GM23248 (cell line): ENCODE data around the gene PIK3R5. TPM values are rescaled to one million over a fixed set of nuclear protein-coding genes. Genes with fewer than 3 reads are reported as not detected.

Experiments
- DNase-seq: peaks from one replicate; pipeline ENCODE4 v3.0.0-alpha.2; 2015
- H2AFZ ChIP-seq: fragments of 200-600 bp; sonication (generic); 2 replicates; pipeline ENCODE4 v1.6.1; 2016; ENCODE audit warnings: antibody characterized with exemption
- H3F3A ChIP-seq: fragments of 200-600 bp; sonication (generic); 2 replicates; pipeline ENCODE4 v1.6.1; 2016; ENCODE audit warnings: mild to moderate bottlenecking, antibody characterized with exemption, mixed run types; ENCODE audit not compliant: insufficient read depth
- H3K27ac ChIP-seq: fragments of 200-600 bp; sonication (generic); 2 replicates; pipeline ENCODE4 v1.5.1; 2016; ENCODE audit warnings: mild to moderate bottlenecking
- H3K27me3 ChIP-seq: fragments of 200-600 bp; sonication (generic); replicated peaks from 2 replicates; pipeline ENCODE4 v1.6.1; 2016; ENCODE audit warnings: mild to moderate bottlenecking; ENCODE audit not compliant: insufficient read depth
- H3K36me3 ChIP-seq: fragments of 200-600 bp; sonication (generic); 2 replicates; pipeline ENCODE4 v1.6.1; 2016; ENCODE audit warnings: low read depth, mild to moderate bottlenecking
- H3K4me1 ChIP-seq: fragments of 200-600 bp; sonication (generic); 2 replicates; pipeline ENCODE4 v1.6.1; 2016; ENCODE audit warnings: mild to moderate bottlenecking; ENCODE audit not compliant: insufficient read depth
- H3K4me2 ChIP-seq: fragments of 200-600 bp; sonication (generic); one replicate; pipeline ENCODE4 v1.6.1; 2016; ENCODE audit warnings: mild to moderate bottlenecking; ENCODE audit not compliant: unreplicated experiment
- H3K4me3 ChIP-seq: fragments of 200-600 bp; sonication (generic); 2 replicates; pipeline ENCODE4 v1.5.1; 2016; ENCODE audit warnings: mild to moderate bottlenecking
- H3K79me2 ChIP-seq: fragments of 200-600 bp; sonication (generic); 2 replicates; pipeline ENCODE4 v1.6.1; 2016; ENCODE audit warnings: mild to moderate bottlenecking; ENCODE audit not compliant: insufficient read depth
- H3K9ac ChIP-seq: fragments of 200-600 bp; sonication (generic); 2 replicates; pipeline ENCODE4 v1.6.1; 2016; ENCODE audit warnings: mild to moderate bottlenecking
- H3K9me2 ChIP-seq: fragments of 200-600 bp; sonication (generic); 2 replicates; pipeline ENCODE4 v1.6.1; 2016; ENCODE audit warnings: mixed run types, mild to moderate bottlenecking, moderate library complexity; ENCODE audit not compliant: insufficient read depth
- H3K9me3 ChIP-seq: fragments of 200-600 bp; sonication (generic); one replicate; pipeline ENCODE4 v1.6.1; 2017; ENCODE audit warnings: low read depth
- H4K20me1 ChIP-seq: fragments of 200-600 bp; sonication (generic); 2 replicates; pipeline ENCODE4 v1.6.0; 2016; ENCODE audit not compliant: insufficient read depth
- EZH2 ChIP-seq: fragments of 200-600 bp; sonication (generic); IDR thresholded peaks from 2 replicates; pipeline ENCODE4 v1.6.1; 2018; ENCODE audit warnings: antibody characterized with exemption, mild to moderate bottlenecking; ENCODE audit not compliant: insufficient read depth, poor library complexity, severe bottlenecking
- EZH2phosphoT487 ChIP-seq: fragments of 200-600 bp; sonication (generic); IDR thresholded peaks from 2 replicates; pipeline ENCODE4 v1.6.1; 2018; ENCODE audit warnings: antibody characterized with exemption, moderate library complexity, mild to moderate bottlenecking, low read depth; ENCODE audit not compliant: insufficient read depth
- WGBS, 2 experiments: methylation state at CpG; one replicate each; pipeline ENCODE4 v1.1.6; 2015 to 2017; ENCODE audit warnings: low lambda C conversion rate in 2 of 2, low coverage in 1 of 2; ENCODE audit errors: missing lambda C conversion rate in 2 of 2; 5-methylcytosine and 5-hydroxymethylcytosine counted together
- in situ Hi-C: fragments of 300-500 bp; cut with MboI; formaldehyde crosslinking; loops from 2 replicates; pipeline ENCODE4 v1.15.0; 2020
- polyA plus RNA-seq: library from polyadenylated mRNA; unstranded; fragments of >200 nt; fragmentation: Nextera tagmentation; extraction: Ambion mirVana; gene quantifications from 2 replicates; pipeline ENCODE4 v1.2.1, GENCODE V29; 2016
- total RNA-seq: library from RNA; depleted of rRNA; stranded (reverse); fragments of >200 nt; shearing (Covaris generic); gene quantifications from 2 replicates; pipeline ENCODE4 v1.2.3, GENCODE V29; 2014

Gene PIK3R5
- total and polyA plus RNA-seq, 2 experiments from 2014 or later = 0.11 TPM; not detected in 1

- 67 to 70% methylated on average over 17 of the region's 18 CpGs for WGBS, 2 experiments
- DNase-seq = no peak
- H3K27me3 ChIP-seq = peaks cover 17% of the 10 kb centered on the region
Observed at GRCh38 chr17:8910969-8911604, 54.4 kb downstream of the PIK3R5 start.

GRCh38 chr17:8909586-8910270, 55.8 kb downstream of the PIK3R5 start:
- H3F3A ChIP-seq = no peaks in the 10 kb centered on the region
- no peak for TF ChIP-seq EZH2phosphoT487
- no peak for TF ChIP-seq EZH2
- H3K9me2 ChIP-seq = no peaks in the 10 kb centered on the region
- H3K27ac ChIP-seq = no peak overlapping the region
- peaks cover 17% of the 10 kb centered on the region for H3K27me3 ChIP-seq
- no peaks in the 10 kb centered on the region for H4K20me1 ChIP-seq
- no peaks in the 10 kb centered on the region for H3K36me3 ChIP-seq
- H2AFZ ChIP-seq = no peak overlapping the region
- in situ Hi-C loops = no loop called here
- no peak overlapping the region for H3K9ac ChIP-seq
- no peaks in the 10 kb centered on the region for H3K9me3 ChIP-seq
- H3K4me1 ChIP-seq = no peaks in the 10 kb centered on the region
- H3K4me3 ChIP-seq = no peak overlapping the region
- no peak overlapping the region for H3K4me2 ChIP-seq
- 61 to 66% methylated on average over 8 of the region's 8 CpGs for WGBS, 2 experiments
- DNase-seq = no peak
- no peaks in the 10 kb centered on the region for H3K79me2 ChIP-seq

More at GRCh38 chr17:8910969-8911604, 54.4 kb downstream of the PIK3R5 start:
- Histone ChIP-seq H2AFZ (no peak overlapping the region), H3K36me3 (no peaks in the 10 kb centered on the region), H4K20me1 (no peaks in the 10 kb centered on the region), H3K4me2 (no peak overlapping the region), H3K9me3 (no peaks in the 10 kb centered on the region), H3K9ac (no peak overlapping the region), H3K79me2 (no peaks in the 10 kb centered on the region), H3K27ac (no peak overlapping the region), H3K9me2 (no peaks in the 10 kb centered on the region), H3F3A (no peaks in the 10 kb centered on the region), H3K4me1 (peaks cover 5% of the 10 kb centered on the region), H3K4me3 (no peak overlapping the region)
- TF ChIP-seq EZH2 = no peak
- TF ChIP-seq EZH2phosphoT487 = no peak
- in situ Hi-C loops = no loop called here

- H2AFZ ChIP-seq = no peak overlapping the region
- H3K79me2 ChIP-seq = no peaks in the 10 kb centered on the region
- no peak overlapping the region for H3K4me3 ChIP-seq
- TF ChIP-seq EZH2phosphoT487 = no peak
- no peak for TF ChIP-seq EZH2
- no peak overlapping the region for H3K4me2 ChIP-seq
- H3K9me3 ChIP-seq = no peaks in the 10 kb centered on the region
- H3K27ac ChIP-seq = no peak overlapping the region
- H3F3A ChIP-seq = no peaks in the 10 kb centered on the region
- no peak for DNase-seq
- peaks cover 17% of the 10 kb centered on the region for H3K27me3 ChIP-seq
- WGBS, 2 experiments = 36 to 44% methylated on average over 7 of the region's 7 CpGs
- in situ Hi-C loops = no loop called here
- H3K9me2 ChIP-seq = no peaks in the 10 kb centered on the region
- no peaks in the 10 kb centered on the region for H4K20me1 ChIP-seq
- no peaks in the 10 kb centered on the region for H3K4me1 ChIP-seq
- no peak overlapping the region for H3K9ac ChIP-seq
- no peaks in the 10 kb centered on the region for H3K36me3 ChIP-seq
Observed at GRCh38 chr17:8905331-8905730, 60.2 kb downstream of the PIK3R5 start.

GRCh38 chr17:8904686-8905085, 60.8 kb downstream of the PIK3R5 start:
- Histone ChIP-seq H3K27me3 (peaks cover 15% of the 10 kb centered on the region), H3F3A (no peaks in the 10 kb centered on the region), H3K27ac (no peak overlapping the region), H4K20me1 (no peaks in the 10 kb centered on the region), H3K9me3 (no peaks in the 10 kb centered on the region), H3K9ac (no peak overlapping the region), H2AFZ (no peak overlapping the region), H3K9me2 (no peaks in the 10 kb centered on the region), H3K36me3 (no peaks in the 10 kb centered on the region), H3K4me3 (no peak overlapping the region), H3K4me2 (no peak overlapping the region), H3K4me1 (no peaks in the 10 kb centered on the region), H3K79me2 (no peaks in the 10 kb centered on the region)
- 35 to 36% methylated on average over 5 of the region's 5 CpGs for WGBS, 2 experiments
- no peak for DNase-seq
- TF ChIP-seq EZH2phosphoT487 = no peak
- TF ChIP-seq EZH2 = no peak
- in situ Hi-C loops = no loop called here
